Small intestine (tissue), 7 donors: ENCODE data around the gene TBCA. TPM values are rescaled to one million over a fixed set of nuclear protein-coding genes. Genes with fewer than 3 reads are reported as not detected.
"Not testable (repeated sequence)": the region's sequence is repeated elsewhere in the genome, so short reads cannot be mapped to it uniquely, and the experiment has no call there.

Experiments
- DNase-seq, 2 donors: peaks; one replicate each; pipeline versions ENCODE4 v3.0.0 to v3.0.0-alpha.2; 2013
- FAIRE-seq: peaks from 2 replicates; lab custom pipeline; 2012; peaks lifted over from hg19 to GRCh38; lab: Jason Lieb, UNC
- H3K27ac ChIP-seq, 3 donors: one replicate each; pipeline ENCODE4 v1.5.1; 2013; ENCODE audit warnings: low read length in 2 of 3, mild to moderate bottlenecking in 2 of 3, control low read depth in 1 of 3, inconsistent platforms in 1 of 3, low read depth in 1 of 3, moderate library complexity in 1 of 3
- H3K27me3 ChIP-seq, 3 donors: one replicate each; pipeline ENCODE4 v1.6.1; 2013; ENCODE audit warnings: low read length in 3 of 3, inconsistent platforms in 1 of 3; ENCODE audit not compliant: control insufficient read depth in 3 of 3, insufficient read depth in 3 of 3
- H3K36me3 ChIP-seq, 3 donors: one replicate each; pipeline ENCODE4 v1.6.1; 2013; ENCODE audit warnings: low read length in 3 of 3, inconsistent platforms in 1 of 3, low read depth in 1 of 3, mild to moderate bottlenecking in 1 of 3, moderate library complexity in 1 of 3; ENCODE audit not compliant: control insufficient read depth in 3 of 3, insufficient read depth in 2 of 3
- H3K4me1 ChIP-seq, 3 donors: one replicate each; pipeline ENCODE4 v1.6.1; 2013; ENCODE audit warnings: low read length in 2 of 3, inconsistent platforms in 1 of 3, low read depth in 1 of 3, mild to moderate bottlenecking in 1 of 3, moderate library complexity in 1 of 3; ENCODE audit not compliant: control insufficient read depth in 3 of 3, insufficient read depth in 2 of 3
- H3K4me3 ChIP-seq, 3 donors: one replicate each; pipeline ENCODE4 v1.5.1; 2013; ENCODE audit warnings: low read length in 3 of 3, control low read depth in 1 of 3, inconsistent platforms in 1 of 3, low read depth in 1 of 3, mild to moderate bottlenecking in 1 of 3, moderate library complexity in 1 of 3
- H3K9me3 ChIP-seq, 2 donors: one replicate each; pipeline ENCODE4 v1.6.1; 2013; ENCODE audit warnings: low read depth in 1 of 2, low read length in 1 of 2; ENCODE audit not compliant: control insufficient read depth in 2 of 2, insufficient read depth in 1 of 2
- WGBS, 3 donors: extraction: QIAGEN DNeasy Blood & Tissue Kit; methylation state at CpG; one replicate each; pipeline ENCODE4 v1.1.7; 2013; 5-methylcytosine and 5-hydroxymethylcytosine counted together
- polyA plus RNA-seq, 4 donors: library from polyadenylated mRNA; stranded (reverse) in 3 of 4; unstranded in 1 of 4; fragments of 200-250 nt in 3 of 4; fragments of 120-200 nt in 1 of 4; gene quantifications; one replicate each; pipeline versions ENCODE4 v1.2.1 to v1.2.3, GENCODE V29; 2013
- donor health status: healthy with polysubstance abuse.
- donor health status: control.
- donor health status: control.
- donor health status: Bipolar disorder and iron deficiency.
- donor health status: healthy.

TBCA gene
- polyA plus RNA-seq, 4 donors = 177 to 223 (median 208) TPM

- no peak for DNase-seq
- no peaks in the 10 kb centered on the region for H3K36me3 ChIP-seq
- 81 to 94% (median 88%) methylated on average over 6 of the region's 6 CpGs for WGBS, 3 donors
These were observed 57.1 kb downstream of the TBCA start for GRCh38 chr5:77718934-77719610.

GRCh38 chr5:77709993-77710685 is 66.0 kb downstream of the TBCA start:
- Histone ChIP-seq H3K4me3 (no peak overlapping the region), H3K4me1 (no peaks in the 10 kb centered on the region), H3K27me3 (no peaks in the 10 kb centered on the region), H3K36me3 (peaks cover 4 to 14% (median 12%) of the 10 kb centered on the region in 3 donors), H3K27ac (no peak overlapping the region), H3K9me3 (no peaks in the 10 kb centered on the region)
- DNase-seq = no peak
- no peak for FAIRE-seq

More at GRCh38 chr5:77718934-77719610, 57.1 kb downstream of the TBCA start:
- H3K9me3 ChIP-seq = no peaks in the 10 kb centered on the region
- H3K4me3 ChIP-seq = no peak overlapping the region
- H3K27ac ChIP-seq = no peak overlapping the region
- H3K27me3 ChIP-seq = no peaks in the 10 kb centered on the region
- no peak for FAIRE-seq
- no peaks in the 10 kb centered on the region for H3K4me1 ChIP-seq

GRCh38 chr5:77709340-77709739 is 66.8 kb downstream of the TBCA start:
- FAIRE-seq (no peak), DNase-seq (no peak)
- Histone ChIP-seq H3K9me3 (no peaks in the 10 kb centered on the region), H3K27me3 (no peaks in the 10 kb centered on the region), H3K4me3 (no peak overlapping the region), H3K4me1 (no peaks in the 10 kb centered on the region), H3K36me3 (peaks cover 4 to 14% (median 12%) of the 10 kb centered on the region in 3 donors), H3K27ac (no peak overlapping the region)

- no peak for DNase-seq
- FAIRE-seq = no peak
- no peaks in the 10 kb centered on the region for H3K4me1 ChIP-seq
- WGBS, 3 donors = 98 to 100% (median 99%) methylated on average over 2 of the region's 2 CpGs
- no peaks in the 10 kb centered on the region for H3K27me3 ChIP-seq
- H3K4me3 ChIP-seq = no peak overlapping the region
- no peak overlapping the region for H3K27ac ChIP-seq
- peaks cover 11 to 21% (median 14%) of the 10 kb centered on the region in 3 donors for H3K36me3 ChIP-seq
- no peaks in the 10 kb centered on the region for H3K9me3 ChIP-seq
These were observed 68.3 kb downstream of the TBCA start for GRCh38 chr5:77707791-77708190.

DNA sequence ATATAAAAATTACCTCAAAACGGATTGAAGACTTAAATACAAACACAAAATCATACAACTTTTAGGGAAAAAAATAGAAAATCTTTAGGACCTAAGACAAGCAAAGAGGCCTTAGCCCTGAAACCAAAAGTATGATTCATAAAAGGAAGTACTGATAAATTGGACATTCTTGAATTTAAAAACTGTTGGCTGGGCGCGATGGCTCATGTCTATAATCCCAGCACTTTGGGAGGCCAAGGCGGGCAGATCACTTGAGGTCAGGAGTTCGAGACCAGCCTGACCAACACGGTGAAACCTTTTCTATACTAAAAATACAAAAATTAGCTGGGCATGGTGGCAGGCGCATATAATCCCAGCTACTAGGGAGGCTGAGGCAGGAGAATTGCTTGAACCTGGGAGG is 76.6 kb downstream of the TBCA start:
- 77 to 91% (median 82%) methylated on average over 7 of the region's 7 CpGs for WGBS, 3 donors
- not testable (repeated sequence) for DNase-seq, H3K27ac ChIP-seq, H3K27me3 ChIP-seq, H3K4me1 ChIP-seq, H3K9me3 ChIP-seq, H3K4me3 ChIP-seq, FAIRE-seq
- peaks cover 9 to 20% (median 10%) of the 10 kb centered on the region in 3 donors for H3K36me3 ChIP-seq

DNA sequence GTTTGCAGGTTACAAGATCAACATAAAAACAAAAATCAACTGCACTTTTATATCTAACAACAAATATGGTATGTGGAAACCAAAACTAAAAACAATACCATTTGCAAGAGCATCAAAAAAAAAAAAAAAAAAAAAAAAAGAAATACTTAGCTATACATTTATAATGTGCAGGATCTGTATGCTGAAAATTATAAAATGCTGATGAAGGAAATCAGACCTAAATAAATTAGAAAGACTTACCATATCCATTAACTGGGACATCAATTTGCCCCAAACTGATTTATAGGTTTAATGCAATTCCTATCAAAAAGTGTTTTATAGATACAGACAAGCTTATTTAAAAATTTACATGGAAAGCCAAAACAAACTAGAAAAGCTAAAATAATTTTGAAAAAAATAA is 77.2 kb downstream of the TBCA start:
- DNase-seq = no peak
- H3K9me3 ChIP-seq = peaks cover 0 to 6% of the 10 kb centered on the region in 2 donors
- H3K4me1 ChIP-seq = no peaks in the 10 kb centered on the region
- no peak for FAIRE-seq
- H3K36me3 ChIP-seq = peaks cover 7 to 17% (median 9%) of the 10 kb centered on the region in 3 donors
- H3K27me3 ChIP-seq = no peaks in the 10 kb centered on the region
- H3K4me3 ChIP-seq = no peak overlapping the region
- no peak overlapping the region for H3K27ac ChIP-seq

DNA sequence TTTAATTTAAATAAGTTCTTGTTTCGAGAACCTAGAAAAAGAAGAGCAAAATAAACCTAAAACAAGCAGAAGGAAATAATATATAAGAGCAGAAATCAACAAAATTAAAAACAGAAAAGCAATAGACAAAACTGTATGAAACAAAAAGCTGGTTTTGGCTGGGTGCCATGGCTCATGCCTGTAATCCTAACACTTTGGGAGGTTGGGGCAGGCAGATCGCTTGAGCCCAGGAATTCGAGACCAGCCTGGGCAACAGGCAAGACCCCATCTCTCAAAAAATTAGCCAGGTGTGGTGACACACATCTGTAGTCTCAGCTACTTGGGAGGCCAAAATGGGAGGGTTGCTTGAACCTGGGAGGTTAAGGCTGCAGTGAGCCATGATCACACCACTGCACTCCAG is 78.4 kb downstream of the TBCA start:
- H3K36me3 ChIP-seq = peaks cover 3 to 18% (median 7%) of the 10 kb centered on the region in 3 donors
- 95 to 100% (median 98%) methylated on average over 3 of the region's 3 CpGs for WGBS, 3 donors
- DNase-seq (no peak), FAIRE-seq (no peak)
- no peak overlapping the region for H3K27ac ChIP-seq
- no peaks in the 10 kb centered on the region for H3K27me3 ChIP-seq
- no peaks in the 10 kb centered on the region for H3K4me1 ChIP-seq
- H3K4me3 ChIP-seq = no peak overlapping the region
- peaks cover 0 to 6% of the 10 kb centered on the region in 2 donors for H3K9me3 ChIP-seq

DNA sequence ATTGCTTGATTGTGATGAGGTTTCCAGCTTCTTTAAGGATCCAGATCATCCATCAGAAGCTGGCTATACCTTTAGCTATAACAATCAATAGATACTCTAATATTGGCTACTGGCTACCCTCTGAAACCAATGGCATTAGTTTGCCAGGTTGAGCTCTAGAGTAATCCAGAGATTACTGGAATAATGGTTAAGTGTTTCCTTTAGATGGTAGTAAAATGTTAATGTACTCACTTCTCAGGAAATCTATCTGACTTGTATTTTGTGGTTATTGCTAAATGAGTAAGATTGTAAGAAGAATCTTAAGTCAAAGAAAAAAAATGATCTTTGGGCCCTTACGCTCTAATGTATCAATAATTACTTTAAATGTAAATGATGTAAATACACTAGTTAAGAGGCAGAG is 80.0 kb downstream of the TBCA start:
- Histone ChIP-seq H3K27me3 (no peaks in the 10 kb centered on the region), H3K27ac (no peak overlapping the region), H3K9me3 (peaks cover 0 to 6% of the 10 kb centered on the region in 2 donors), H3K4me1 (no peaks in the 10 kb centered on the region), H3K4me3 (no peak overlapping the region), H3K36me3 (peaks cover 0 to 20% (median 5%) of the 10 kb centered on the region in 3 donors)
- FAIRE-seq (no peak), DNase-seq (no peak)
- 98 to 100% (median 100%) methylated on average over 1 of the region's 1 CpG for WGBS, 3 donors
